ENCODE data around the gene TMEM131L.

The TMEM131L gene

GRCh38 chr4:153579872-153580271 is 113.7 kb downstream of the TMEM131L start:
- no peak for DNase-seq (ENCODE audit: low read depth, low spot score)
- TF ChIP-seq CTCF (IDR thresholded peaks at IDR 0.05; ENCODE audit: insufficient read depth, low read length, missing control alignments): no peak
- ChIA-PET POLR2A (no interaction called here), CTCF (no interaction called here)
- no peak overlapping the region for H3K4me3 ChIP-seq (ENCODE audit: low read depth, low read length)

- ChIA-PET POLR2A (no interaction called here), CTCF (interaction anchor here (0.6 to 2.8 kb wide), 6 partner anchors 9 to 656 kb away, joined by 3 to 8 read pairs (median 5); no protein-coding TSS in a partner anchor)
- no peak for DNase-seq (ENCODE audit: low read depth, low spot score)
- no peak overlapping the region for H3K4me3 ChIP-seq (ENCODE audit: low read depth, low read length)
- TF ChIP-seq CTCF (IDR thresholded peaks at IDR 0.05; ENCODE audit: insufficient read depth, low read length, missing control alignments): no peak
These were observed 117.0 kb downstream of the TMEM131L start for GRCh38 chr4:153582954-153583702.

GRCh38 chr4:153585026-153585425 is 118.9 kb downstream of the TMEM131L start:
- CTCF ChIA-PET: interaction anchor here (1.1 to 2.8 kb wide), 6 partner anchors 11 to 501 kb away, joined by 3 to 10 read pairs (median 5); partner anchors contain the start of gene MND1

GRCh38 chr4:153589703-153590595 is 123.8 kb downstream of the TMEM131L start:
- POLR2A ChIA-PET: no interaction called here
- DNase-seq (ENCODE audit: low read depth, low spot score): no peak
- CTCF ChIA-PET: interaction anchor here (0.7 to 0.8 kb wide), 2 partner anchors 12 to 16 kb away, joined by 3 read pairs; no protein-coding TSS in a partner anchor
- no peak overlapping the region for H3K4me3 ChIP-seq (ENCODE audit: low read depth, low read length)
- TF ChIP-seq CTCF (IDR thresholded peaks at IDR 0.05; ENCODE audit: insufficient read depth, low read length, missing control alignments): no peak

More at GRCh38 chr4:153585026-153585425, 118.9 kb downstream of the TMEM131L start:
- no peak for DNase-seq (ENCODE audit: low read depth, low spot score)
- TF ChIP-seq CTCF (IDR thresholded peaks at IDR 0.05; ENCODE audit: insufficient read depth, low read length, missing control alignments): no peak
- no peak overlapping the region for H3K4me3 ChIP-seq (ENCODE audit: low read depth, low read length)
- POLR2A ChIA-PET: no interaction called here

GRCh38 chr4:153591441-153591840 is 125.3 kb downstream of the TMEM131L start:
- CTCF ChIA-PET: interaction anchor here (0.9 to 2.0 kb wide), 2 partner anchors 17 to 248 kb away, joined by 3 to 6 read pairs; no protein-coding TSS in a partner anchor
- no peak overlapping the region for H3K4me3 ChIP-seq (ENCODE audit: low read depth, low read length)
- POLR2A ChIA-PET: no interaction called here
- TF ChIP-seq CTCF (IDR thresholded peaks at IDR 0.05; ENCODE audit: insufficient read depth, low read length, missing control alignments): no peak
- no peak for DNase-seq (ENCODE audit: low read depth, low spot score)

GRCh38 chr4:153592064-153592463 is 125.9 kb downstream of the TMEM131L start:
- ChIA-PET POLR2A (no interaction called here), CTCF (interaction anchor here (0.9 to 2.0 kb wide), 2 partner anchors 18 to 248 kb away, joined by 3 to 6 read pairs; no protein-coding TSS in a partner anchor)
- TF ChIP-seq CTCF (IDR thresholded peaks at IDR 0.05; ENCODE audit: insufficient read depth, low read length, missing control alignments): no peak
- no peak for DNase-seq (ENCODE audit: low read depth, low spot score)
- no peak overlapping the region for H3K4me3 ChIP-seq (ENCODE audit: low read depth, low read length)

Data from AG04449 (cell line).